Right kidney (tissue), 1 donor: ENCODE results near the gene STH.
"Not testable (repeated sequence)": the region's sequence is repeated elsewhere in the genome, so short reads cannot be mapped to it uniquely, and the experiment has no call there.

Experiments used
- DNase-seq: peaks from one replicate; pipeline ENCODE4 v3.0.0-alpha.2; 2016

STH gene

DNA sequence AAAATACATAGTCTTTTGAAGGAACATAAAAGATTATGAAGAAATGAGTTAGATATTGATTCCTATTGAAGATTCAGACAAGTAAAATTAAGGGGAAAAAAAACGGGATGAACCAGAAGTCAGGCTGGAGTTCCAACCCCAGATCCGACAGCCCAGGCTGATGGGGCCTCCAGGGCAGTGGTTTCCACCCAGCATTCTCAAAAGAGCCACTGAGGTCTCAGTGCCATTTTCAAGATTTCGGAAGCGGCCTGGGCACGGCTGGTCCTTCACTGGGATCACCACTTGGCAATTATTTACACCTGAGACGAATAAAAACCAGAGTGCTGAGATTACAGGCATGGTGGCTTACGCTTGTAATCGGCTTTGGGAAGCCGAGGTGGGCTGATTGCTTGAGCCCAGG lies 9.5 kb downstream of the STH start:
- no peak for DNase-seq

DNA sequence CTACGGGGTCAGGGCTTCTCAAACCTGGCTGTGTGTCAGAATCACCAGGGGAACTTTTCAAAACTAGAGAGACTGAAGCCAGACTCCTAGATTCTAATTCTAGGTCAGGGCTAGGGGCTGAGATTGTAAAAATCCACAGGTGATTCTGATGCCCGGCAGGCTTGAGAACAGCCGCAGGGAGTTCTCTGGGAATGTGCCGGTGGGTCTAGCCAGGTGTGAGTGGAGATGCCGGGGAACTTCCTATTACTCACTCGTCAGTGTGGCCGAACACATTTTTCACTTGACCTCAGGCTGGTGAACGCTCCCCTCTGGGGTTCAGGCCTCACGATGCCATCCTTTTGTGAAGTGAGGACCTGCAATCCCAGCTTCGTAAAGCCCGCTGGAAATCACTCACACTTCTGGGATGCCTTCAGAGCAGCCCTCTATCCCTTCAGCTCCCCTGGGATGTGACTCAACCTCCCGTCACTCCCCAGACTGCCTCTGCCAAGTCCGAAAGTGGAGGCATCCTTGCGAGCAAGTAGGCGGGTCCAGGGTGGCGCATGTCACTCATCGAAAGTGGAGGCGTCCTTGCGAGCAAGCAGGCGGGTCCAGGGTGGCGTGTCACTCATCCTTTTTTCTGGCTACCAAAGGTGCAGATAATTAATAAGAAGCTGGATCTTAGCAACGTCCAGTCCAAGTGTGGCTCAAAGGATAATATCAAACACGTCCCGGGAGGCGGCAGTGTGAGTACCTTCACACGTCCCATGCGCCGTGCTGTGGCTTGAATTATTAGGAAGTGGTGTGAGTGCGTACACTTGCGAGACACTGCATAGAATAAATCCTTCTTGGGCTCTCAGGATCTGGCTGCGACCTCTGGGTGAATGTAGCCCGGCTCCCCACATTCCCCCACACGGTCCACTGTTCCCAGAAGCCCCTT lies 10.9 kb downstream of the STH start:
- DNase-seq: no peak

GRCh38 chr17:46010597-46011186 lies 11.6 kb downstream of the STH start:
- no peak for DNase-seq

GRCh38 chr17:46011711-46012505 lies 12.9 kb downstream of the STH start:
- no peak for DNase-seq

DNA sequence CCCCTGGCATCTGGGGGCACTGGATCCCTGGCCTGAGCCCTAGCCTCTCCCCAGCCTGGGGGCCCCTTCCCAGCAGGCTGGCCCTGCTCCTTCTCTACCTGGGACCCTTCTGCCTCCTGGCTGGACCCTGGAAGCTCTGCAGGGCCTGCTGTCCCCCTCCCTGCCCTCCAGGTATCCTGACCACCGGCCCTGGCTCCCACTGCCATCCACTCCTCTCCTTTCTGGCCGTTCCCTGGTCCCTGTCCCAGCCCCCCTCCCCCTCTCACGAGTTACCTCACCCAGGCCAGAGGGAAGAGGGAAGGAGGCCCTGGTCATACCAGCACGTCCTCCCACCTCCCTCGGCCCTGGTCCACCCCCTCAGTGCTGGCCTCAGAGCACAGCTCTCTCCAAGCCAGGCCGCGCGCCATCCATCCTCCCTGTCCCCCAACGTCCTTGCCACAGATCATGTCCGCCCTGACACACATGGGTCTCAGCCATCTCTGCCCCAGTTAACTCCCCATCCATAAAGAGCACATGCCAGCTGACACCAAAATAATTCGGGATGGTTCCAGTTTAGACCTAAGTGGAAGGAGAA lies 13.5 kb downstream of the STH start:
- DNase-seq: no peak

GRCh38 chr17:46013127-46013501 lies 14.1 kb downstream of the STH start:
- DNase-seq: no peak

DNA sequence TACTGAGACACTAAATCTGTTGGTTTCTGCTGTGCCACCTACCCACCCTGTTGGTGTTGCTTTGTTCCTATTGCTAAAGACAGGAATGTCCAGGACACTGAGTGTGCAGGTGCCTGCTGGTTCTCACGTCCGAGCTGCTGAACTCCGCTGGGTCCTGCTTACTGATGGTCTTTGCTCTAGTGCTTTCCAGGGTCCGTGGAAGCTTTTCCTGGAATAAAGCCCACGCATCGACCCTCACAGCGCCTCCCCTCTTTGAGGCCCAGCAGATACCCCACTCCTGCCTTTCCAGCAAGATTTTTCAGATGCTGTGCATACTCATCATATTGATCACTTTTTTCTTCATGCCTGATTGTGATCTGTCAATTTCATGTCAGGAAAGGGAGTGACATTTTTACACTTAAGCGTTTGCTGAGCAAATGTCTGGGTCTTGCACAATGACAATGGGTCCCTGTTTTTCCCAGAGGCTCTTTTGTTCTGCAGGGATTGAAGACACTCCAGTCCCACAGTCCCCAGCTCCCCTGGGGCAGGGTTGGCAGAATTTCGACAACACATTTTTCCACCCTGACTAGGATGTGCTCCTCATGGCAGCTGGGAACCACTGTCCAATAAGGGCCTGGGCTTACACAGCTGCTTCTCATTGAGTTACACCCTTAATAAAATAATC lies 14.6 kb downstream of the STH start:
- no peak for DNase-seq

GRCh38 chr17:46019408-46019925 lies 20.4 kb downstream of the STH start:
- not testable (repeated sequence) for DNase-seq

DNA sequence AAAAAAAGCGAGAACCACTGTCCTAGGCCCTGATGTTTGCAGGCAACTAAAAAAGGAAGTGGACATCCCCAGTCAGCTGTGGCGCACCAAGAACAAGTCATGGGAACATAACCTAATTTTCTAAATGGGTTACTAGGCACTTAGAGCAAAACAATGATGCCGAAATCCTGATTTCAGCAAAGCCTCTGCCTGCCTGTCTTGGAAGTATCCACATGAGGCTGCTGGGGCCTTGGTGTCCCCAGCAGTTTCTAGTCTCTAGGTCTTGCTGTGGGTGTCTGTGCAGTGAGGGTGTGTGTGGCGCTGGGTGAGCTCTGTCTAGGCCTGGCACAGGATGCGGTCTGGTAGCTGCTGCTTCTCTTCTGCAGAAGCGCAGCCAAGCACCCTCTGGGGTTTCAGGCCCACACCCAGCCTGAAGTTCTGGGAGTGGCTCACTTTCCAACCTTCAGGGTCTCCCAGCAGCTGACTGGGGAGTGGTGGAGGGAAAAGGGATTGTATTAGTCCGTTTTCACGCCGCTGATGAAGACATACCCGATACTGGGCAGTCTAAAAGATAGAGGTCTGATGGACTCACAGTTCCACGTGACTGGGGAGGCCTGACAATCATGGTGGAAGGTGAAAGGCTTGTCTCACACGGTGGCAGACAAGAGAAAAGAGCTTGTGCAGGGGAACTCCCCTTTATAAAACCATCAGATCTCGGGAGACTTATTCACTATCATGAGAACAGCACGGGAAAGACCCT lies 21.1 kb downstream of the STH start:
- DNase-seq: no peak

GRCh38 chr17:46020998-46021397 lies 21.9 kb downstream of the STH start:
- no peak for DNase-seq

DNA sequence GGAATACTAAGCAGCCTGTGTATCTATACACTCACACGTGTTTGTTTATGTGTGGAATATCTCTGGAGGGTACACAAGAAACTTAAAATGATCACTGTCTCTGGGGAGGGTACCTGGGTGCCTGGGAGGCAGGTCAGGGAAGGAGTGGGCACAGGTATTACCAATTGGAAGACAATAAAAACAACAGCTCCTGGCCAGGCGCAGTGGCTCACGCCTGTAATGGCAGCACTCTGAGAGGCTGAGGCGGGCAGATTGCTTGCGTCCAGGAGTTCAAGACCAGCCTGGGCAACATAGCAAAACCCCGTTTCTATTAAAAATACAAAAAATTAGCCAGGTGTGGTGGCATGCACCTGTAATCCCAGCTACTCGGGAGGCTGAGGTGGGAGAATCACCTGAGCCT lies 24.3 kb downstream of the STH start:
- DNase-seq: not testable (repeated sequence)

DNA sequence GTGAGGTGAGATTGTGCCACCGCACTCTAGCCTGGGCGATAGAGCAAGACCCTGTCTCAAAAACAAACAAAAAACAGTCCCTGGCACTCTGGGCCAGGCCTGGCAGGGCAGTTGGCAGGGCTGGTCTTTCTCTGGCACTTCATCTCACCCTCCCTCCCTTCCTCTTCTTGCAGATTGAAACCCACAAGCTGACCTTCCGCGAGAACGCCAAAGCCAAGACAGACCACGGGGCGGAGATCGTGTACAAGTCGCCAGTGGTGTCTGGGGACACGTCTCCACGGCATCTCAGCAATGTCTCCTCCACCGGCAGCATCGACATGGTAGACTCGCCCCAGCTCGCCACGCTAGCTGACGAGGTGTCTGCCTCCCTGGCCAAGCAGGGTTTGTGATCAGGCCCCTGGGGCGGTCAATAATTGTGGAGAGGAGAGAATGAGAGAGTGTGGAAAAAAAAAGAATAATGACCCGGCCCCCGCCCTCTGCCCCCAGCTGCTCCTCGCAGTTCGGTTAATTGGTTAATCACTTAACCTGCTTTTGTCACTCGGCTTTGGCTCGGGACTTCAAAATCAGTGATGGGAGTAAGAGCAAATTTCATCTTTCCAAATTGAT lies 24.8 kb downstream of the STH start:
- DNase-seq: no peak

GRCh38 chr17:46024590-46024989 lies 25.5 kb downstream of the STH start:
- no peak for DNase-seq

DNA sequence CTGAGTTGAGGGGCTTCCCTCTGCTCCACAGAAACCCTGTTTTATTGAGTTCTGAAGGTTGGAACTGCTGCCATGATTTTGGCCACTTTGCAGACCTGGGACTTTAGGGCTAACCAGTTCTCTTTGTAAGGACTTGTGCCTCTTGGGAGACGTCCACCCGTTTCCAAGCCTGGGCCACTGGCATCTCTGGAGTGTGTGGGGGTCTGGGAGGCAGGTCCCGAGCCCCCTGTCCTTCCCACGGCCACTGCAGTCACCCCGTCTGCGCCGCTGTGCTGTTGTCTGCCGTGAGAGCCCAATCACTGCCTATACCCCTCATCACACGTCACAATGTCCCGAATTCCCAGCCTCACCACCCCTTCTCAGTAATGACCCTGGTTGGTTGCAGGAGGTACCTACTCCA lies 26.0 kb downstream of the STH start:
- DNase-seq: no peak

GRCh38 chr17:46025510-46026165 lies 26.6 kb downstream of the STH start:
- DNase-seq: no peak

DNA sequence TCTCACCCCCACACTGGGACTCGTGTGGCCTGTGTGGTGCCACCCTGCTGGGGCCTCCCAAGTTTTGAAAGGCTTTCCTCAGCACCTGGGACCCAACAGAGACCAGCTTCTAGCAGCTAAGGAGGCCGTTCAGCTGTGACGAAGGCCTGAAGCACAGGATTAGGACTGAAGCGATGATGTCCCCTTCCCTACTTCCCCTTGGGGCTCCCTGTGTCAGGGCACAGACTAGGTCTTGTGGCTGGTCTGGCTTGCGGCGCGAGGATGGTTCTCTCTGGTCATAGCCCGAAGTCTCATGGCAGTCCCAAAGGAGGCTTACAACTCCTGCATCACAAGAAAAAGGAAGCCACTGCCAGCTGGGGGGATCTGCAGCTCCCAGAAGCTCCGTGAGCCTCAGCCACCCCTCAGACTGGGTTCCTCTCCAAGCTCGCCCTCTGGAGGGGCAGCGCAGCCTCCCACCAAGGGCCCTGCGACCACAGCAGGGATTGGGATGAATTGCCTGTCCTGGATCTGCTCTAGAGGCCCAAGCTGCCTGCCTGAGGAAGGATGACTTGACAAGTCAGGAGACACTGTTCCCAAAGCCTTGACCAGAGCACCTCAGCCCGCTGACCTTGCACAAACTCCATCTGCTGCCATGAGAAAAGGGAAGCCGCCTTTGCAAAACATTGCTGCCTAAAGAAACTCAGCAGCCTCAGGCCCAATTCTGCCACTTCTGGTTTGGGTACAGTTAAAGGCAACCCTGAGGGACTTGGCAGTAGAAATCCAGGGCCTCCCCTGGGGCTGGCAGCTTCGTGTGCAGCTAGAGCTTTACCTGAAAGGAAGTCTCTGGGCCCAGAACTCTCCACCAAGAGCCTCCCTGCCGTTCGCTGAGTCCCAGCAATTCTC lies 27.4 kb downstream of the STH start:
- DNase-seq: no peak

GRCh38 chr17:46027048-46027975 lies 28.3 kb downstream of the STH start:
- DNase-seq: no peak

DNA sequence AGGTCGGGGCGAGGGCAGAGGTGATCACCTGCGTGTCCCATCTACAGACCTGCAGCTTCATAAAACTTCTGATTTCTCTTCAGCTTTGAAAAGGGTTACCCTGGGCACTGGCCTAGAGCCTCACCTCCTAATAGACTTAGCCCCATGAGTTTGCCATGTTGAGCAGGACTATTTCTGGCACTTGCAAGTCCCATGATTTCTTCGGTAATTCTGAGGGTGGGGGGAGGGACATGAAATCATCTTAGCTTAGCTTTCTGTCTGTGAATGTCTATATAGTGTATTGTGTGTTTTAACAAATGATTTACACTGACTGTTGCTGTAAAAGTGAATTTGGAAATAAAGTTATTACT lies 28.9 kb downstream of the STH start:
- DNase-seq: no peak
